Liver (tissue), 3 donors: ENCODE results near the gene SH2D7.

ENCODE experiments used
- ATF3 ChIP-seq: IDR thresholded peaks from 2 replicates; pipeline ENCODE4 v1.6.1; 2016; ENCODE audit warnings: antibody characterized with exemption
- CTCF ChIP-seq: fragments of 150-350 bp; IDR thresholded peaks from 2 replicates; pipeline ENCODE4 v1.5.1; 2017; ENCODE audit warnings: improper control_type of control experiment, low read depth, low read length; ENCODE audit not compliant: missing input control
- GABPA ChIP-seq, 2 donors: IDR thresholded peaks in 1 of 2; conservative IDR thresholded peaks in 1 of 2; 2 replicates each; pipeline ENCODE4 v1.6.1; 2016; ENCODE audit warnings: antibody characterized with exemption in 2 of 2, mild to moderate bottlenecking in 1 of 2, moderate library complexity in 1 of 2
- JUND ChIP-seq, 2 donors: IDR thresholded peaks; 2 replicates each; pipeline ENCODE4 v1.6.1; 2016; ENCODE audit warnings: antibody characterized with exemption in 2 of 2
- YY1 ChIP-seq: IDR thresholded peaks from 2 replicates; pipeline ENCODE4 v1.6.1; 2016; ENCODE audit warnings: antibody characterized with exemption, mild to moderate bottlenecking
- donor health status: healthy.
- donor health status: healthy.

- TF ChIP-seq JUND (IDR thresholded peaks at IDR 0.05) (no peak), CTCF (no peak), GABPA (IDR thresholded peaks at IDR 0.05 in 1 of 2, conservative IDR thresholded peaks at IDR 0.05 in 1 of 2) (no peak), YY1 (no peak), ATF3 (no peak)
Measured at GRCh38 chr15:78100886-78101285, 8.5 kb downstream of the SH2D7 start.
